GM18907 (cell line): ENCODE measurements around the gene SORBS1.

Experiments
- ATAC-seq: cut with Tn5 transposase; IDR thresholded peaks from one replicate; pipeline ENCODE4 v1.9.1; 2021; ENCODE audit warnings: mild to moderate bottlenecking, moderate library complexity; ENCODE audit not compliant: unreplicated experiment

The SORBS1 gene

DNA sequence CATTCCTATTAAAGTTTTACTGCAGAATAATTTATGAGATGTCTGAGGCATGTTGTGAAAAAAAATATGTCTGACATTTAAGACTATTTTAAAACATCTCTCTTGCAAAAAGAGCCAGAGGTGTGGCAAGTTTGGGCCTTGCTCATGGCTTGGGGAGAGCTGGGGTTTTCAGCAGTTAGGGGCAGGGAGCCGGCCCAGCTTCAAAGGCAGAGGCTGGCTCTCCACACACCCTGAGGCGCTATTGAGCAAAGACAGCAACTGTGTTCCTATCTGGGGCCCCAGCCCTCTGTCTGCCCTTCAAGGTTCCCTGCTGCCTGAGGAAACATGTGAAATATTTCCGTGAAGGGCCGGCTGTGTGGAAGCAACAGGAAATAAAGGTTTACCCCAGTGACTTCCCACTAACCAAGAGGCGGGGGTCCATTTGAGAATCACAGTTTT is 94.0 kb downstream of the SORBS1 start:
- no peak for ATAC-seq

DNA sequence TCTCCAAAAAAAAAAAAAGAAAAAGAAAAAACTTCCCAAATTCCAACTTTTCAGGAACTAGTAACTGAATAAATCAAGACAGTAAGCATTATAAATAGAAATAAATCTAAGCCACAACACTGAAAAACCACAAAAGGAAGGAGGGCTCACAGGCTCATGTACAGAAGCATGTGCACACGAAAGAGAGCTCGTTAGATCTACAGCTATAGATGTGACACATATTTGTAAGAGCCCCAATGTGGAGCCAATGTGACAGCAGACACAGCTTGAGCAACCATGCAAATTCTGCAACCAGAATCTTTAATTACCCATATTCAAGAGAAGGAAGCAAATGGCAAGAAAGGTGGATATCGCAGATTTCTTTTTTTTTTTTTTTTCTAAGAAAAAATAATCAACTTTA is 94.7 kb downstream of the SORBS1 start:
- no peak for ATAC-seq

DNA sequence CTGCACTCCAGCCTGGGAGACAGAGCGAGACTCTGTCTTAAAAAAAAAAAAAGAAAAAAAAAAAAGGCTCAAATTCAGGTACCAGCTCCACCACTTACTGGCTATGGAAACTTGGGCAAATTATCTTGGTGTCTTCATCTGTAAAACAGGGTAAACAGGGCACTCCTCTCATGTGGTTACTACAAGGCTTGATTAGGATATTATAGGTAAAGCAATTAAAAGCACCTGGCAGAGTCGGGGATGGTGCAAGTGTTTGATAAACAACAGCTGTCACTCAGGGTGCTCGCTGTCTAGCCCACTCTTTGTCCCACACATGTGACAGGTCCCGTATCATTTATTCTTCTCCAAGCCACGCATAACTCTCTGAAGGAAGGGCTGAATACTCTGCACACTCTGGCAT is 96.9 kb downstream of the SORBS1 start:
- no peak for ATAC-seq

DNA sequence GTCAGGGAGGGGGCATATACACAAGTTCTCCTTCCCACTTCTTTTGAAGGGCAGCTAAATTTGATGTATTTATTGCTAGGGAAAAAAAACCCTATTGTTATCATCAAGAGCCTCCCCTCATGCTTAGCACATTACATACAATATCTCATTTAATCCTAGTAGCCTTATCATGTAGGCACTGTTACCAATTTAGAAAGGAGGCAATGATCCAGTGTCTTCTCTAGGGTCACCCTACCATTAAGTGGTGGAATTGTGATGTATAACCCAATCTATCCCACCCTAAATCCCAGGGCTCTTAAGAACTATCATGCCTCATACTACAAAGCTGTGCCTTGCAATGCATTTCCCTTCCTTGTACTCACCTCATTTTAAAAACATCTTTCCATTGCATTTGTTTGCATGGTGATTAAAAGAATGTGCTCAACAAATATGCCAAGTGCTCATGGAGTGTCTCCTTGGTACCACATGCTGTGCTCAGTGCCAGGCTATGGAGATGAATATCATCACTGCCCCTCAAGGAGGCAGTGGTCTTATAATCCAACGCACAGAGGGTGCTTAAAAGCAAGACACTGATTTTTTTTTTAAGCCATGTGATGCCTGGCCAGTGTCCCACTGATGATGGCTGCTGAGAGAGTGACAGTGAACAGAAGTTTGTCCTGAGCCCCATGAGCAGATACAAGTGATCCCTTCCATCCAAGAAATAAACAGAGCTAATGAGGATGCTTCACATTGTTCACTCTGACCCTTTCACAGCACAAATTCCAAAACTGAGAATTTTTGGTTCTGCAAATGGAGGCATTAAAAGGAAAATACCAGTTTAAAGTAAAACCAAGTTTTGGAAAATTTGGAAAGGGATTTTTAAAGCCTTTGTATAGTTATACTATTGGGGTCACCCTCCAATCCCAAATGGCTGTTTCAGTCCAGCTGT is 98.2 kb downstream of the SORBS1 start:
- no peak for ATAC-seq

DNA sequence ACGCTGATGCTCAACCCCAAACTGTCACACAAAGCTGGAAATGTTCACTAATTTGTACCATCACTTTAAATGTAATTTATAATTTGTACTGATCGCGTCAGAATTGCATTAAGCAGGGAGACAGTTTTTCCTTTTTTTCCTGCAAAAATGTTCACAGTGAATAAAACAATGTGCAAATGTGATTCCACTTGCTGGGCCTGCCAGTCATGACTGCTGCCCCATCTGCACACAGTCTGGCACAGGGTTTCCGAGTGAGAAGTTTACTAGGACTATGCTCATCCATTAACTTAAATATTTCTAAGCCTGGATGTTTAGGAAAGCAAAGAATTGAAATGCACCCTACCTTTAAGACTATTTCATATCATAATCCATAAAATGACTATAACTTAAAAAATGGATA is 99.6 kb downstream of the SORBS1 start:
- ATAC-seq: no peak

DNA sequence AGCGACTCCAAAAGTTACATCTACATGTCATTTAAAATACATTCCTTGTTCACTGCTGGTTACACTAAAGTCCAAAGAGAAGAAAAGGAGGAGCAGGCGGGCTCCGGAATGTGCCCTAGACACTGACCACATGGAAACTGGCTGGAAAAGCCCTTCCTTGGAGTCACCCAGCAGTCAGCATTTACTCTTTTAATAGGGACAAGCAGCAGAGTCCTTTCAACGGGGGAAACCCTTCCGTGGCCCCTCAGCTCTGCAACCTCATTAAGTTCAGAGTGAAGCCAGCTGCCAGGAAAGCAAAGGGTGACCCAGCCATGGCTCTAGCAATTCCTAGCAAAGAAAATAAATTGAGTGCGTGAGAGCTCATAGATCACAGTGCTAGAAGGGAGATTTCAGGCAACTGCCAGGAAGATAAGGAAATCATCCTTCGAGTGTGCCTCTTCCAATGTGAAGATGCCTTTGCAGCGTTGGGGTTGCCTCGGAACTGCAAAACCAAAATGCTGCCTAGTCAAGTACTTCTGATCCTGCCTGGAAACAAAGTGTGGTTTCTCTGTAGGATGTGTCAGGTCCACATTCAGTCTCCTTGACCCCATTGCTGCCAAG is 101.6 kb downstream of the SORBS1 start:
- ATAC-seq: no peak

DNA sequence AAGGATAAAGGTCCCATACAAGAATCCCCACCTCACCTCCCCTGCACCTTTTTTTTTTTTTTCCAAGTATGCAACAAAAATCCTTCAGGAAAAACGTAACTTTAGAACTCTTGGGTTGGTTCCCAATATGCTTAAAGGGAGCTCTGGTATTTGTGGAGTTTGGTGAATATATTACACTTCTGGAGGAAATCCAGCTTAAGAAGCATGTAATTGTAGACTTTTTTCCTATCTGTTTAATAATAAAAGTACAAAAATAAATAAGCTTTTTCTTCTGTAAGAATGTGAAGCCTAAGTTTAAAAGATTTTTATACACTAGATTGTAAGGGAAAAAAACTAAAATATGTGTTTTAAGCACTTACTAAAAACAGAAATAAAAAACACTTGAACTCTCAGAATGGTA is 102.3 kb downstream of the SORBS1 start:
- ATAC-seq: no peak

DNA sequence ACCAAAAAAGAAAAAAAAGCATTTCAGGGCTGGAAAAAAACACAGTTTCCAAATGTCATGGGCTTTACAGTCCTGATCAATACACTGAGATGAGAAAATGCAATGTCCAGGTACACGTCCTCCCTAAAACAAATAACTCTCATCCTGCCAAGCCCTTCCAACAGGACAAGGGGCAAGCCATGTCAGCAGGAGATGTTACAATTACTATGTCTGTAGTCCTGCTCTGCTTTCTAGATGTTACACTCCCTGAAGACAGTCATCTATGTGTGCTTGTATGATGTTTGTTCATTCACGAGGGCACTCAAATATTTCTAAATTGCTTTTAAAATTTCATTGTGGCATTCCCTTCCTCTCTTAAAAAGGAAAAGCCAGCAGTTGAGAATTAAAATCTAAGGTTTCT is 103.2 kb downstream of the SORBS1 start:
- no peak for ATAC-seq

DNA sequence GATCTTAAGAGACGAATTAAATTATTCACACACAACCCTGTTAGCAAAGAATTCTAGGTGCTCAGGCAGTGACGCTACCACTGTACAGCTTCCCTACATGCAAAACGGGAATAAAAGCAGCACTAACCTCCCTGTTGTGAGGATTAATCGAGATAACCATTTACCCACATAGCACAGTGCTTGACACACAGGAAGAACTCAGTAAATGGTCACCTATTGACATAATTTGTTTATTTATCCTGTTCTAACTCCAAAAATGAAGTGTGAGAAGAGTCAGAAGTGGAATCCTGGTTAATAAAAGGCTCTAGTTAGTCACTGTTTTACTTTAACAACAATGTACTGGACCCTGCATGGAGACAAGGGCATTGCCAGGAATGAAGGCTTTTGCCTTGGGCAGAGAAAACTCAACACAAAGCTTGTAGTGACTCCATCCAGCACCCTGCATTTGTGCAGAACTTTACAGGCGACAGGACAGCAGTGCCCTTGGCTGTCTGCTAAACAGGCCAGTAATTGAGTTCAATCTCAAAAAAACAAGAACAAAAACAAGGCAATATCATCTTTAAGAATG is 103.8 kb downstream of the SORBS1 start:
- ATAC-seq: no peak

DNA sequence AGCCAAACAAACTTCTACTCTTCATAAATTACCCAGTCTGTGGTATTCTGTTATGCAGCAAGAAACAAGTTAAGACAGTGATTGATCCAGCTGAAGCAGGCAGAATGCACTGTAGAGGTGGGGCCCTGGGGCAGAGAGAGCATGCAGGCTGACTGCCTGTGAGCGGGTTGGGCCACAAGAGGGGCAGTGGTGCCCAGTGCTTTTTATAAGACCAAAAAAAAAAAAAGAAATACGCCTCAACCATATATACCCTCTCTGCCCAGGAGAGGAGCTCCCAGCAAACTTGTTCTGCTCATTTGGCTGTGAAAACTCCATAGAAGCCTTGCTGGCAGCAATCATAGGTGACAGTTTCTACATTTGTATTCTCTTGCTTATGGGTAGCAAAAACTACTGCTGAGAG is 104.7 kb downstream of the SORBS1 start:
- no peak for ATAC-seq

DNA sequence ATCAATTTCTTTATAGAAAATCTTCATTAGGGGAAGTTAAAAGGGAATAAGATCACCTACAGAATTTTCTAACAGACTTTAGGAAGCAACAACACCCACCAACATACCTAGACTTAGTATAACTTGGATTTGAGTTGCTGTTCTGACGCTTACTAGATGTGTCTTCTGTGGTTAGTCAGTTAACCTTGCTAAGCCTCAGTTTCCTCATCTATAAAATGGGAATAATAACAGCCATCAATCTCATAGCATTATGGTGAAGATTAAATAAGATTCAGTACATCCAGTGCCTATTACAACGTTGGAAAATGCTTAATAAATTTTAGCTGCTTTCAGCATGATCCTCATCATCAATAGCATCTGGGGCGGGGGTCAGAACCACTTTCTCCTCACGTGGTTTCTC is 106.2 kb downstream of the SORBS1 start:
- no peak for ATAC-seq

DNA sequence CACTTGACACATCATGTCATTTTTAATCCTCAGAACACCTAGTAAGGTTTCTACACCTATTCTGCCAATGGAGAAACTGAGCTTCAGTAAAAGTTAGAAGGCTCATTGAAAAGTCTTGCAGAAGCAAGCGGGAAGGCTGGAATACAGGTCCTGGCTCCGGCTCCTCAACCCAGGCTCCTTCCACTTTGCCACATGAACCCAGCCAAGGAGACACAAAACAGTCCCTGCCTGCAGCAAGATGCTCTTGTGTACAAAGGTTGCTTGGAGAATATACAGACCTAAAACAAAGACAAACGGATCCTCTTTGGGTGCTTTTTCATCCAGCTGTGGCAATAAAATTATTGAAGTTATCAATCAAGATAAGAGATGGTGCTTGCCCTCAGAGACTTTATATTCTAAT is 106.8 kb downstream of the SORBS1 start:
- no peak for ATAC-seq

DNA sequence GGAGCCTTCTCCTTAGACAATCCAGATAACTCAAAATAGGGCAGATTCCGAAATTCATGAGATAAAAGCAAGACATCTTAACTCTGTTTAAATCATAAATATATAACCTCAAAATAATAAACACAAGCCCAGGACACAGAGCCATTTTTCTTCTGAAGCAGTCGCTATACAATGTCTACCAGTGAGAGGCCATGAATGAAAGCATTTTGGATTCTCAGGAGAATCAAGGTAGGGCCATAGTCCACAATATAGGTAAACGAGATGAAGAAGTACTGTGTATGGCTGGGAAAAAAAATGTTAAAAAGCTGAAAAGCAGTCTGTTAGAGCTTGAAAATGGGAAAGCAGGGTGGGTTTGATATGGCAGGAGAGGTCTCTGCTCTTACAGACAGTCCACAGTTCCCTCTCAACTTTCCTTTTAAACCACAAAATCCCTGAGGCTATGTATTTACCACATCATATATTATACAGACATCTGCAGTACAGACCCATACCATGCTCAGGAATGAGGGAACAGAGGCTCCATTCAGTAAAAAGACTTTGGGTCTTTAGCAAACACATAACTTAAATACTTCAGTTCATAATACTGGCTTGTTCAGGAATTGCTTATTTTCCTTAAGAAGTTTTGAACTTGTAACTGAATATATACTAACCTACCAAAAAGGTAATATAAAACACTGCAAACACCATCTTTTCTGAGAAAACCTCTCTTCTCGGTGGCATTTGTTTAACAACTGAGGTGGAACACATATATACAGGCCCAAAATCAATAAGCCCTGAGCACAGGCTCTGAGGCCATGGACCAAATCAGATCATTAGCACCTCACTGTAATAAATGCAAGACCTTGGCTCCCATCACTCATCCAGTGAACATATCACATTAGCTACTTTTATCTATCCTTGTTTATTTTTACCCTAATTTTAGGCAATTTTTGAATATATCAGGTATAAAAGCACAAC is 109.3 kb downstream of the SORBS1 start:
- no peak for ATAC-seq

DNA sequence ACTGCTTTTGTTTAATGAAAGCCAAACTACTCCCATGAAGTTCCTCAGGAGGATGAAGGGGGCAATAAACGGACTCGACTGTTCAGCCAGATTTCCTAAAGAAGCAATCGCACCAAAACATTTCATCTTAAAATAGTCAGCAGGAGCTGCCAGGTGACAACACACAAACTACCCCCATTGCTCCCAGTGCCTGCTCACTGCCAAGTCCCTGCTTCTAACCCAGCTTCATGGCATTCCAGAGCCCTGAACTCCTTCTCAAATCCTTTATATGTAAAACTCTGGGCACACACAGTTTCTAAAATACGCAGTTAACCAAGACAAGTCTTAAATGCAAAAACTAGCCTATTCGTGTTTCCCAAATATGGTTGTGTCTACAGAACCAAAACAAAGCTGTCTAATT is 110.0 kb downstream of the SORBS1 start:
- ATAC-seq: no peak

DNA sequence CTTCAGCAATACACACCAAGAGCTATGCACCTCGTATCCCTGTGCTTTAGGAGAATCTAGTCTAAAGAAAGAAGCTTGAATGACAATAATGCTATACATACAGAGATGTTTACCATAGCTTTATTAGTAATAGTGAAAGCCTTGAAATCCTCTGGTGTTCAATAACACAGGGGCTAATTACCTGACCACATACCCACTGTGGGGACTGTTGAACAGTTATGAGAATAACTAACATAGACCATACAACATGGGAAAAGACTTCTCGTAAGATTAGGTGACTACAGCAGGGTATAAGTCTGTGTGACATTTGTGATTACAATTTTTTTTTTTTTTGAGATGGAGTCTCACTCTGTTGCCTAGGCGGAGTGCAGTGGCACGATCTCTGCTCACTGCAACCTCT is 111.0 kb downstream of the SORBS1 start:
- no peak for ATAC-seq

DNA sequence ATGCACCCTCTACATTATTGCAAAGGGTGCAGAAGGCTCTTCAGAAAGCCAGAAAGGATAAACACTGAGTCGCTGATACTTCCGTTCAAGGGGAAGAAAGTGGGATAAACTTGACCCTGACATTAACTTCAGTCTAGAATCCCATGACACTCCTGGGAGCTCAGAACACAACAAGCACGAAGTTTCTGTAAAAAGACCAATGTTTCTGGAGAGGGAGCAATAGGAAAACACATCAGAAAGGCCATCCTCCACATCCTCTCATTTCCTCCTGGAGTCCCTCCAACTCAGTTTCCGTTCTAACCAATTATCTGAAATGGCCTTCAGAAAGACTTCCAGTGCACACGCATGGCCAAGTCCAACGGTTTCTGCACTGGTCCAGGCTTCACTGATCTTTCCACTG is 113.5 kb downstream of the SORBS1 start:
- no peak for ATAC-seq

DNA sequence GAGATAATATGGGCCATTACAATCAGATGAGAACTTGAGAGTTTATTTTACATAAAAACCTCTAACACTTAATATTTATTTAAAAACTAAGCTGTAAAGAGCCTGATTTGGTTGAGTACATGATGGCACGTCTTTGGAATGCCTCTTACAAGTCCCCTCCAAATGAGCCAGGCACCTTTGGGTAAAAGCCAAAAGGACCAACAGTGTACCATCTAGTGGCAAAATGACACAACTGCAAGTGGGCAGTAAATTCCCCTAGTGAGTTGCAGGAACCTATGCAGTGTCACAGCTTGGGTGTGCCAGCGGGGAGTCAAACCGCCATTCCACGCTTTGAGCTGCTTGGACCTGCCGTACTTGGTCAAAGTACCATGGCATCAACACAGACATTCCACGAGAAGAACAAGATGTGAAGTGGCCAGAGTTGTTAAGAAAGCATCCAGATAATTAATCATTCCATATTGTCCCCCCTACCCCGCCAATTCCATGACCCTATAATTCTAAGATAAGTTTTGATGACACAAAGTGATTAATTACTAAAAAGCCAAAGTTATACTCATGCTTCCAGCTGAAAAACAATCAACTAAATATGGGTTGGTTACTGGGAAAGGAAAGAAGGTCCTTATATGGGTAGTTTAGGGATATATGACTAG is 115.2 kb downstream of the SORBS1 start:
- ATAC-seq: no peak

DNA sequence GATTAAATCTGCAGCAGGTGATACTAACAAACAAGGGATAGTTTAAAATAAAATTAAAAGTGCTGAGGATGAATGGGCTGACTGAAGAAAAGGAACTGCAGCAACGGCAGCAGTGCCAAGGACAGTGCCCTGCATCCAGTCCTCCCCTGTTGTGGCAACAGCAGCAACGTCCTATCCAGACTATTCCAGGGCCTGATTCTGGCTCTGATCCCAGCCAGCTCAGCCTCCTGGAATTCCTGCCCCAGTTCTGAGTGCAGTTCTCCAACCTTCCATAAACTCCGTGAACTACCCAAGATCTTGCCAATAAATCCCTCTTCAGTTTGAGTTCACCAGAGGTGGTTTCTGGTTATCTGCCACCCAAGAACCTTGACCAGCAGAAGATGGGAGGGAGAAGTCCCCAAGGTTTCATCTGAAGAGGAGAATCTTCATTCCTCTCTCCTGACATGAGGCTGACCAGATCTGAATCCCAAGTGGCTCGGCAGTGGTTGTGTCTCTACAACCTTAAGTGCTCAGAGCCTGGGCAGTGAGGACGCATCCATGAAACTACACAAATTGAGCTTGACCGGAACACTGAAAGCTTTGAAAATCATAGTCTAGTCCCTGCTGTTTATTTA is 115.8 kb downstream of the SORBS1 start:
- ATAC-seq: no peak

DNA sequence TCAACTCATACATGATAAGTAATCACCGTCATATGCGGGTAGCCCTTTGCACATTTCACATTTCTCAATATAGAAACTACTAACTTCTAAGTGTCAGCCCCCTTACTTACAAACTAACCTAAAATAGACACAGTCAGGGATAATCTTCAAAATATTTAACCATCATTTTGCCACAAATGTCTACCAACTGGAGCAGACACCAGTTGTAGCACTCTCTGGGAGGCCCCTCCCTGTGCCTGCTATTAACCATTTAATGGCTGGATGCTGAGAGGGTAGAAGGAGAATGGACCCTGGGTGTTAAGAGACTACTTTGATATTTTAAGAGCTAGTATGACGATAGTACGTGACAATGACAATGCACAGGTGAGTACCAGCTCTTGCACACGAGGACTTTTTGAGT is 116.4 kb downstream of the SORBS1 start:
- no peak for ATAC-seq

DNA sequence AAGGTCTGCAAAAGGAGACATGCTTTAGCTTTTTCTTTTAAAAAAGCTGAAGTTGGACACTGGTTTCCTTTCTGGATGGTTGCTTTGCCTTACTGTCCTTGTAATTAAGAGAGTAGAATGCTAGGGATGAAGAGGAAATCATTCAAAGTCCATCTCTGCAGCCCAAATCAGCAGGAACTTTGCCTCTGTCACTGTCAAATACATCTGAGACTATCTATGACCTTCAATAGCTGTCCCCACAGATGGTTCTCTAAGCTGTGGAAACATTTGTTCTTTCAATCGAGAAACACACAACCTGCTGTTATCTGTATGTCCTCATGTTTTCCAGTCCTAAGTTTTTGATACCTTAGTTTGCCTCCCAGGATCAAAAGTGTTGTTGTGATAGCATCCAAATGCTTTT is 117.5 kb downstream of the SORBS1 start:
- ATAC-seq: no peak
